ENCODE results near the gene PICALM. TPM values are rescaled to one million over a fixed set of nuclear protein-coding genes. Genes with fewer than 3 reads are reported as not detected.

The PICALM gene
- polyA plus RNA-seq, 1 experiment: 303 TPM

- CTCF ChIA-PET: interaction anchor here (1.5 to 5.1 kb wide), 2 partner anchors 150 to 173 kb away, joined by 8 to 52 read pairs; no protein-coding TSS in a partner anchor
- POLR2A ChIA-PET: no interaction called here
Measured at GRCh38 chr11:86043765-86044503, 24.9 kb downstream of the PICALM start.

GRCh38 chr11:86041975-86042378, 26.9 kb downstream of the PICALM start:
- H3K27me3 ChIP-seq (ENCODE audit: control insufficient read depth, insufficient read depth, low read length): no peaks in the 10 kb centered on the region
- no peak overlapping the region for H3K27ac ChIP-seq (ENCODE audit: low read depth, low read length)
- CTCF ChIA-PET: interaction anchor here (0.5 to 5.1 kb wide), 56 partner anchors 11 to 357 kb away, joined by 3 to 53 read pairs (median 5); partner anchors contain the start of genes CCDC89 and PICALM
- peak; percentile 79 for TF ChIP-seq CTCF (IDR thresholded peaks at IDR 0.05; ENCODE audit: low read depth, low read length)
- peak; percentile 88 for DNase-seq (ENCODE audit: low read depth, low spot score)
- H3K9me3 ChIP-seq (ENCODE audit: control insufficient read depth, insufficient read depth, low read length): no peaks in the 10 kb centered on the region
- POLR2A ChIA-PET: interaction anchor here (0.5 kb wide), 1 partner anchor 180 kb away, joined by 3 read pairs; no protein-coding TSS in a partner anchor
- H3K4me3 ChIP-seq (ENCODE audit: low read depth, low read length): no peak overlapping the region

More at GRCh38 chr11:86043765-86044503, 24.9 kb downstream of the PICALM start:
- Histone ChIP-seq H3K9me3 (ENCODE audit: control insufficient read depth, insufficient read depth, low read length) (no peaks in the 10 kb centered on the region), H3K27ac (ENCODE audit: low read depth, low read length) (no peak overlapping the region), H3K27me3 (ENCODE audit: control insufficient read depth, insufficient read depth, low read length) (no peaks in the 10 kb centered on the region), H3K4me3 (ENCODE audit: low read depth, low read length) (no peak overlapping the region)
- DNase-seq (ENCODE audit: low read depth, low spot score): no peak
- TF ChIP-seq CTCF (IDR thresholded peaks at IDR 0.05; ENCODE audit: low read depth, low read length): no peak

GRCh38 chr11:86040919-86041850, 27.7 kb downstream of the PICALM start:
- TF ChIP-seq CTCF (IDR thresholded peaks at IDR 0.05; ENCODE audit: low read depth, low read length): no peak
- DNase-seq (ENCODE audit: low read depth, low spot score): no peak
- CTCF ChIA-PET: interaction anchor here (0.5 to 5.1 kb wide), 49 partner anchors 10 to 356 kb away, joined by 3 to 53 read pairs (median 5); partner anchors contain the start of genes CCDC89 and PICALM
- H3K27ac ChIP-seq (ENCODE audit: low read depth, low read length): no peak overlapping the region
- POLR2A ChIA-PET: interaction anchor here (0.6 kb wide), 1 partner anchor 214 kb away, joined by 3 read pairs; no protein-coding TSS in a partner anchor
- no peak overlapping the region for H3K4me3 ChIP-seq (ENCODE audit: low read depth, low read length)
- H3K9me3 ChIP-seq (ENCODE audit: control insufficient read depth, insufficient read depth, low read length): no peaks in the 10 kb centered on the region
- no peaks in the 10 kb centered on the region for H3K27me3 ChIP-seq (ENCODE audit: control insufficient read depth, insufficient read depth, low read length)

- CTCF ChIA-PET: interaction anchor here (1.3 kb wide), 1 partner anchor 155 kb away, joined by 3 read pairs; no protein-coding TSS in a partner anchor
- Histone ChIP-seq H3K4me3 (ENCODE audit: low read depth, low read length) (no peak overlapping the region), H3K27me3 (ENCODE audit: control insufficient read depth, insufficient read depth, low read length) (no peaks in the 10 kb centered on the region), H3K9me3 (ENCODE audit: control insufficient read depth, insufficient read depth, low read length) (no peaks in the 10 kb centered on the region), H3K27ac (ENCODE audit: low read depth, low read length) (no peak overlapping the region)
- POLR2A ChIA-PET: no interaction called here
- no peak for TF ChIP-seq CTCF (IDR thresholded peaks at IDR 0.05; ENCODE audit: low read depth, low read length)
- DNase-seq (ENCODE audit: low read depth, low spot score): no peak
Measured at GRCh38 chr11:86039094-86039493, 29.8 kb downstream of the PICALM start.

All from AG04450 (cell line).